DMS153 treated with DMSO at 0.1 percent for 48 hours (cell line): ENCODE data around the gene CLTB.
"Not testable (repeated sequence)": the region's sequence is repeated elsewhere in the genome, so short reads cannot be mapped to it uniquely, and the experiment has no call there.

ENCODE experiments used
- DNase-seq: peaks from one replicate; lab custom pipeline; 2025; ENCODE audit not compliant: unreplicated experiment; lab: John Stamatoyannopoulos, UW

The CLTB gene

GRCh38 chr5:176415952-176416924 is at the start of gene CLTB:
TSS of gene CLTB (minus strand) at chr5:176416539. CDS start at chr5:176416363, 176 bp downstream.
- peak; percentile 56 for DNase-seq

- no peak for DNase-seq
Observed at GRCh38 chr5:176463113-176463764, 46.9 kb upstream of the CLTB start.

- no peak for DNase-seq
Observed at GRCh38 chr5:176461349-176461748, 45.0 kb upstream of the CLTB start.

GRCh38 chr5:176458904-176459561 is 42.7 kb upstream of the CLTB start:
- DNase-seq = no peak

- no peak for DNase-seq
Observed at GRCh38 chr5:176454724-176455394, 38.5 kb upstream of the CLTB start.

GRCh38 chr5:176450077-176450476 is 33.7 kb upstream of the CLTB start:
- no peak for DNase-seq

GRCh38 chr5:176447978-176448608 is 31.8 kb upstream of the CLTB start, which contains the start of gene FAF2:
TSS of gene FAF2 (plus strand) at chr5:176448385. CDS start at chr5:176448408, 23 bp downstream.
- peak; percentile 70 for DNase-seq

GRCh38 chr5:176447591-176447977 is 31.2 kb upstream of the CLTB start:
- DNase-seq = no peak

GRCh38 chr5:176446884-176447590 is 30.7 kb upstream of the CLTB start:
- DNase-seq = no peak

GRCh38 chr5:176446028-176446665 is 29.8 kb upstream of the CLTB start:
- DNase-seq = no peak

GRCh38 chr5:176444742-176445141 is 28.4 kb upstream of the CLTB start:
- no peak for DNase-seq

GRCh38 chr5:176442911-176443310 is 26.6 kb upstream of the CLTB start:
- not testable (repeated sequence) for DNase-seq

GRCh38 chr5:176441921-176442323 is 25.6 kb upstream of the CLTB start:
- no peak for DNase-seq

GRCh38 chr5:176440927-176441706 is 24.8 kb upstream of the CLTB start:
- no peak for DNase-seq

- no peak for DNase-seq
Observed at GRCh38 chr5:176438959-176439757, 22.8 kb upstream of the CLTB start.

GRCh38 chr5:176436656-176437055 is 20.3 kb upstream of the CLTB start:
- DNase-seq = no peak

- no peak for DNase-seq
Observed at GRCh38 chr5:176432707-176433106, 16.4 kb upstream of the CLTB start.

- no peak for DNase-seq
Observed at GRCh38 chr5:176429972-176430371, 13.6 kb upstream of the CLTB start.
